GM21576 (cell line): Measurements from ENCODE around the gene MOB3B.

ENCODE experiments used
- ATAC-seq: cut with Tn5 transposase; IDR thresholded peaks from one replicate; pipeline ENCODE4 v1.9.1; 2021; ENCODE audit warnings: mild to moderate bottlenecking, moderate library complexity; ENCODE audit not compliant: unreplicated experiment

MOB3B gene

GRCh38 chr9:27297050-27297449 lies 232.6 kb downstream of the MOB3B start, which contains the start of gene EQTN:
Gene EQTN (minus strand): TSS chr9:27297150. CDS start chr9:27297055, 95 bp downstream.
- no peak for ATAC-seq

- no peak for ATAC-seq
Measured at GRCh38 chr9:27293996-27294395, 235.6 kb downstream of the MOB3B start.

- ATAC-seq, result no peak
Measured at GRCh38 chr9:27292659-27293405, 236.8 kb downstream of the MOB3B start.

- no peak for ATAC-seq
Measured at GRCh38 chr9:27291292-27291691, 238.3 kb downstream of the MOB3B start.

GRCh38 chr9:27282269-27282668 lies 247.3 kb downstream of the MOB3B start:
- ATAC-seq, result no peak

GRCh38 chr9:27280860-27281259 lies 248.8 kb downstream of the MOB3B start:
- no peak for ATAC-seq

- no peak for ATAC-seq
Measured at GRCh38 chr9:27280249-27280648, 249.4 kb downstream of the MOB3B start.

GRCh38 chr9:27279611-27280010 lies 250.0 kb downstream of the MOB3B start:
- ATAC-seq, result no peak

GRCh38 chr9:27278374-27278773 lies 251.2 kb downstream of the MOB3B start:
- no peak for ATAC-seq

GRCh38 chr9:27276193-27277030 lies 253.2 kb downstream of the MOB3B start:
- ATAC-seq, result no peak
